Mesothelial cell of epicardium (in vitro differentiated cells): ENCODE data around the gene OTUB2. TPM values are rescaled to one million over a fixed set of nuclear protein-coding genes. Genes with fewer than 3 reads are reported as not detected.

Source experiments
- DNase-seq, 2 experiments: peaks; one replicate each; pipeline ENCODE4 v3.0.0; 2021; ENCODE audit warnings: low spot score in 2 of 2; ENCODE audit not compliant: unreplicated experiment in 2 of 2
- H3K27ac Mint-ChIP-seq: 2 replicates; pipeline ENCODE4 v1.8.0; 2021; ENCODE audit warnings: mixed read lengths
- H3K27me3 Mint-ChIP-seq: 2 replicates; pipeline ENCODE4 v1.8.0; 2021; ENCODE audit warnings: low read depth, mixed read lengths
- H3K36me3 Mint-ChIP-seq: 2 replicates; pipeline ENCODE4 v1.8.0; 2021; ENCODE audit warnings: mixed read lengths
- H3K4me1 Mint-ChIP-seq: 2 replicates; pipeline ENCODE4 v1.8.0; 2021; ENCODE audit warnings: mixed read lengths
- H3K4me3 Mint-ChIP-seq: 2 replicates; pipeline ENCODE4 v1.8.0; 2021; ENCODE audit warnings: mild to moderate bottlenecking, moderate library complexity, mixed read lengths
- H3K9me3 Mint-ChIP-seq: 2 replicates; pipeline ENCODE4 v1.8.0; 2021; ENCODE audit warnings: mixed read lengths
- CTCF ChIP-seq: fragments of 200-600 bp; sonication (generic); IDR thresholded peaks from one replicate; pipeline ENCODE4 v1.5.0; 2021; ENCODE audit warnings: antibody characterized with exemption; ENCODE audit not compliant: unreplicated experiment
- total RNA-seq: library from RNA; stranded (reverse); gene quantifications from 3 replicates; pipeline ENCODE4 v1.2.1, GENCODE V29; 2021

OTUB2 gene
- total RNA-seq, 1 donor from 2014 or later: 6.6 TPM

GRCh38 chr14:94036313-94037167 lies 10.4 kb downstream of the OTUB2 start:
- Mint-ChIP-seq H3K36me3 (peaks cover 3% of the 10 kb centered on the region), H3K27ac (no peak overlapping the region)

GRCh38 chr14:94037954-94038353 lies 11.8 kb downstream of the OTUB2 start:
- DNase-seq: no peak
- H3K36me3 Mint-ChIP-seq: peaks cover 3% of the 10 kb centered on the region
- H3K27me3 Mint-ChIP-seq: no peaks in the 10 kb centered on the region
- no peak overlapping the region for H3K27ac Mint-ChIP-seq
- TF ChIP-seq CTCF: no peak
- no peak overlapping the region for H3K4me3 Mint-ChIP-seq
- H3K4me1 Mint-ChIP-seq: no peaks in the 10 kb centered on the region
- H3K9me3 Mint-ChIP-seq: no peaks in the 10 kb centered on the region

More at GRCh38 chr14:94036313-94037167, 10.4 kb downstream of the OTUB2 start:
- Mint-ChIP-seq H3K4me3 (no peak overlapping the region), H3K27me3 (no peaks in the 10 kb centered on the region), H3K4me1 (no peaks in the 10 kb centered on the region), H3K9me3 (no peaks in the 10 kb centered on the region)
- TF ChIP-seq CTCF: peak; percentile 77
- peak in 1 of 2 experiments; percentile 65 for DNase-seq

GRCh38 chr14:94038510-94038909 lies 12.4 kb downstream of the OTUB2 start:
- DNase-seq: no peak
- peaks cover 3% of the 10 kb centered on the region for H3K36me3 Mint-ChIP-seq
- no peak overlapping the region for H3K27ac Mint-ChIP-seq
- no peaks in the 10 kb centered on the region for H3K9me3 Mint-ChIP-seq
- no peak for TF ChIP-seq CTCF
- H3K4me3 Mint-ChIP-seq: no peak overlapping the region
- H3K4me1 Mint-ChIP-seq: no peaks in the 10 kb centered on the region
- H3K27me3 Mint-ChIP-seq: no peaks in the 10 kb centered on the region

GRCh38 chr14:94038921-94039629 lies 12.9 kb downstream of the OTUB2 start:
- Mint-ChIP-seq H3K9me3 (no peaks in the 10 kb centered on the region), H3K4me3 (no peak overlapping the region), H3K4me1 (no peaks in the 10 kb centered on the region), H3K27me3 (no peaks in the 10 kb centered on the region), H3K27ac (no peak overlapping the region), H3K36me3 (peaks cover 3% of the 10 kb centered on the region)
- DNase-seq: no peak
- no peak for TF ChIP-seq CTCF

GRCh38 chr14:94040247-94040646 lies 14.1 kb downstream of the OTUB2 start:
- no peak overlapping the region for H3K4me3 Mint-ChIP-seq
- no peaks in the 10 kb centered on the region for H3K9me3 Mint-ChIP-seq
- H3K27ac Mint-ChIP-seq: no peak overlapping the region
- H3K4me1 Mint-ChIP-seq: no peaks in the 10 kb centered on the region
- no peak for DNase-seq
- H3K36me3 Mint-ChIP-seq: peaks cover 3% of the 10 kb centered on the region
- H3K27me3 Mint-ChIP-seq: no peaks in the 10 kb centered on the region
- no peak for TF ChIP-seq CTCF
